Fibroblast of skin of right quadriceps (primary cell): ENCODE measurements around the gene FAM110D.
A peak's percentile ranks its signal among the peaks of the same experiment; 100 is the strongest.

Experiments used
- DNase-seq: peaks from one replicate; pipeline ENCODE4 v3.0.0-alpha.2; 2013

FAM110D gene

DNA sequence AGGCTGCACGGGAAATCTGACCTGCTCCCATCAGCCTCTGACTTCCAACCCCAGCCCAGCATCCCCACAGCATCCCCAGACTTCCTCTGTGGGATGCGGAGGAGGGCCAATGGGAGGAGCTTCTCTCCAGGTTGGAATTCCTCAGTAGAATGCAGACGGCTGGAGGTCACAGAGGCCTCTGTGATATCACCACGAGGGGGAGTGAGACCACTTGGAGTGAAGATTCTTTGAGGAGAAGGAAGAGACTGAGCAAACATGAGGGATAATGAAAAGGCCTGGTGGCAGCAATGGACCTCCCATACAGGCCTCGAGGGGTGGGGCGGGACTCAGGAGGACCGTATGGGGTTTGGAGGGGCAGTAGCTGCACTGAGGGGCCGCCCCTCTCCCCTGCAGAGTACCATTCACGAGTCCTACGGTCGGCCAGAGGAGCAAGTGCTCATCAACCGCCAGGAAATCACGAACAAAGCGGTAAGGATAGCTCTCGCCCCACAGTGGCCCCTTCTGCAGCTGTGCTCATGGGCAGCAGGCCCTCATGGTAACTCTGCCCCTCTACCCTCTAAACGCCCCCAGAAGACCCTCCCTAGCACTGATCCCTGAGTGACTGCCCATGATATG lies 31.6 kb downstream of the FAM110D start, which contains the start of gene CATSPER4:
CATSPER4 (plus strand) TSS at position 230 of the 615 bp plus-strand sequence; CDS start at position 256, 26 bp downstream.
- DNase-seq: peak; percentile 39

- DNase-seq: no peak
Observed at GRCh38 chr1:26191739-26192138, 32.9 kb downstream of the FAM110D start.

GRCh38 chr1:26195805-26196204 lies 36.9 kb downstream of the FAM110D start:
- DNase-seq: no peak

GRCh38 chr1:26197301-26197700 lies 38.4 kb downstream of the FAM110D start:
- DNase-seq: no peak

DNA sequence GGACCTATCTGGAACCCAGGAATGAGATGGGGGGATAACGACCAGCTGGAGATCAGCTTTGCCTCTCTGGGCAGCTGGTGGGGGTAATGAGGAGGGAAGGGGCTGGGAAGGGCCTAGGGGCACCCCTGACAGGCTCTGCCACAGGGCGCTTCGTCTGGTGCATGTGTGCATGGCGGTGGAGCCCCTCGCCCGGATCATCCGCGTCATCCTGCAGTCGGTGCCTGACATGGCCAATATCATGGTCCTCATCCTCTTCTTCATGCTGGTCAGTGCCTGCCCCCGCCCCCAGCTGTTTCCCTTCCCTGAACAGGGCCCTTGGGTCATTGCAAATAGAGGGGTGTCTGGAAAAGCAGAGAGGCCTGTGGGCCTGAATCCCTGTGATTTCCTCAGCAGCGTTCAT lies 38.9 kb downstream of the FAM110D start:
- DNase-seq: no peak

- DNase-seq: no peak
Observed at GRCh38 chr1:26200413-26200812, 41.5 kb downstream of the FAM110D start.

DNA sequence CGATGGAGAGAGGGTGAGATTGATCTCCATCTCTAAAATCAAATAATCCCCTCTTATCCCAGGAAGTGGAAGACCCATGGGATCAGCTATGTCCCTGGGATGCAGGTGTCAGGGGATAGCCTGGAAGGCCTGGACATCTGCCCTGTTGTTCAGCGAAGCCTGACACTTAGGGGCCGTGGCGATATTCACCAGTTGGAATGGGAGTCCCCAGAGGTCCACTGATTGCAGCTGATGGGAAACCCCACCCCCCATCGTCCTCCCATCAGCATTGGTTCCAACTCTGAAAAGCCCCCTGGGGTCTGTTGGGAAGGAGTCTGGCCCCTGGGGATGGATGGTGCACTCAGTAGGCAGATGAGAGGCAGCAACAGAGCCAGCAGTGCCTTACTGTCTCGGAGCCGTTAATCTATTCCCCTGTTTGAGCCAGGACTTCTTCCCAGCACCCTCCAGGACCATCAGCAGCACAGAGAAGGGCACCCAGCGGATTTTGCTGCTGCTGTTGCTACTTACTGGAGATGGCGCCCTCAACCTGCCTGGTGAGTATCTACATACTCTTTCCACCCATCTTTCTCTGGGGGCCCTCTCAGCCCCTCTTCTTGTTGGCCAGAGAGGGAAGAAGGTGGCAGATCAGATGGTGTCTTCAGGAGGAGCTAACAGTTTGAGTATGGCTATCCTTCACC lies 44.9 kb downstream of the FAM110D start:
- no peak for DNase-seq

DNA sequence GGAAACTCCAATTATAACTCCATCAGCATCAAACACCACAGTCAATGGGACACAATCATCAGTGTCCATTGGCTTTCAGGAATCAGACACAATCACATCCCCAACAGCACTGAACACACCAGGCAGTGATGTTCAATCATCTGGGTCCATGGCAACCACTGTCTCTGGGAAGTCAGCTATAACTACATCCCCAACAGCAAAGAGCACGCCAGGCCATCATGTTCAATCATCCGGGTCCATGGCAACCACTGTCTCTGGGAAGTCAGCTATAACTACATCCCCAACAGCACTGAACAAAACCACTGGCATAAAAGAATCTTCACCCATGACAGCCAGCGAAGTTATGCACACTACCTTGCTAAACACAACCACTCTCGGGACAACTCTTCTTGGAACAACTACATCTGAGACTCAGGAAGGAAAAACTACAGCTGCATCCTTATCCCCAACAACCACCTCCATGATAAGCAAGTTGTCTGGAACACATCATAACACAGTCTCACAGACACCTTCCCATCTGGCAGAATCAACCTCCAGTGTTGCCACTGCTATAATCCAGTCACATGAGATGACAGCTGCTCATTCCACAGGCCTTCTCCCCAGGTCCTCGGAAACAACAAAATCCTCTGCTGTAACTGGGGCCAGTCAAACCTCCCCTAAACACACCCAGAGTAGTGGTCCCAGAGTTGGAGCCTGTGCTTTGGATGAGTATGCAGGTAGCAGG lies 51.4 kb downstream of the FAM110D start:
- no peak for DNase-seq

- no peak for DNase-seq
Observed at GRCh38 chr1:26212726-26213125, 53.8 kb downstream of the FAM110D start.

GRCh38 chr1:26213335-26213905 lies 54.5 kb downstream of the FAM110D start:
- DNase-seq: no peak
